Measurements from ENCODE around the gene TAP1. TPM values are rescaled to one million over a fixed set of nuclear protein-coding genes. Genes with fewer than 3 reads are reported as not detected.
A peak's percentile ranks its signal among the peaks of the same experiment; 100 is the strongest.

The TAP1 gene
- total and polyA plus RNA-seq, 4 experiments from 2014 or later, result 136 to 324 (median 220) TPM

- H3K27me3 Mint-ChIP-seq, result no peaks in the 10 kb centered on the region
- no peak overlapping the region for H3K27ac ChIP-seq (ENCODE audit: low read depth, low read length)
- H3K27ac Mint-ChIP-seq, result peak overlapping the region in 6 of 7 donors; percentile 5 to 75 (median 16)
- H3K4me1 Mint-ChIP-seq, result peaks cover 26 to 40% (median 29%) of the 10 kb centered on the region in 4 donors
- ChIA-PET CTCF (ENCODE audit: partially characterized antibody) (interaction anchor here (0.7 to 0.9 kb wide), 2 partner anchors 22 to 37 kb away, joined by 3 read pairs; partner anchors contain the start of gene TAP1), POLR2A (ENCODE audit: partially characterized antibody) (interaction anchor here (0.6 to 1.8 kb wide), 4 partner anchors 14 to 865 kb away, joined by 3 to 7 read pairs (median 5); partner anchors contain the start of genes PSMB9 and TAP1)
- intact Hi-C loops (cut with micrococcal nuclease), result no loop called here
- no peak overlapping the region for H3K4me3 Mint-ChIP-seq
- H3K4me3 ChIP-seq (ENCODE audit: low read length in 2 of 2), result no peak overlapping the region
- H3K27me3 ChIP-seq (ENCODE audit: insufficient read depth, low read length), result no peaks in the 10 kb centered on the region
- H3K36me3 Mint-ChIP-seq, result peaks cover 77 to 87% of the 10 kb centered on the region in 2 donors
- peaks cover 62% of the 10 kb centered on the region for H3K36me3 ChIP-seq (ENCODE audit: insufficient read depth, low read length)
- H3K9me3 Mint-ChIP-seq, result no peaks in the 10 kb centered on the region
- no peak for DNase-seq
- H3K9me3 ChIP-seq (ENCODE audit: control insufficient read depth in 1 of 2, low read length in 2 of 2), result no peaks in the 10 kb centered on the region
- peaks cover 21% of the 10 kb centered on the region for H3K4me1 ChIP-seq (ENCODE audit: insufficient read depth, low read length)
Observed at GRCh38 chr6:32830936-32831335, 22.6 kb downstream of the TAP1 start.

- H3K9me3 ChIP-seq (ENCODE audit: control insufficient read depth in 1 of 2, low read length in 2 of 2), result no peaks in the 10 kb centered on the region
- Mint-ChIP-seq H3K27me3 (no peaks in the 10 kb centered on the region), H3K36me3 (peaks cover 68 to 79% of the 10 kb centered on the region in 2 donors), H3K9me3 (no peaks in the 10 kb centered on the region), H3K4me1 (peaks cover 17 to 31% (median 24%) of the 10 kb centered on the region in 4 donors), H3K4me3 (no peak overlapping the region), H3K27ac (peak overlapping the region in 2 of 7 donors; percentile 42 to 57)
- H3K4me1 ChIP-seq (ENCODE audit: insufficient read depth, low read length), result peaks cover 16% of the 10 kb centered on the region
- H3K27ac ChIP-seq (ENCODE audit: low read depth, low read length), result no peak overlapping the region
- no peaks in the 10 kb centered on the region for H3K27me3 ChIP-seq (ENCODE audit: insufficient read depth, low read length)
- intact Hi-C loops (cut with micrococcal nuclease), result no loop called here
- no peak for DNase-seq
- CTCF ChIA-PET (ENCODE audit: partially characterized antibody), result interaction anchor here (5.1 kb wide), 1 partner anchor 38 kb away, joined by 55 read pairs; no protein-coding TSS in a partner anchor
- peaks cover 53% of the 10 kb centered on the region for H3K36me3 ChIP-seq (ENCODE audit: insufficient read depth, low read length)
- POLR2A ChIA-PET (ENCODE audit: partially characterized antibody), result interaction anchor here (1.8 to 3.3 kb wide), 2 partner anchors 8 to 24 kb away, joined by 6 to 20 read pairs; partner anchors contain the start of genes PSMB9, TAP1 and TAP2
- no peak overlapping the region for H3K4me3 ChIP-seq (ENCODE audit: low read length in 2 of 2)
Observed at GRCh38 chr6:32830017-32830416, 23.5 kb downstream of the TAP1 start.

GRCh38 chr6:32829495-32829894, 24.0 kb downstream of the TAP1 start:
- intact Hi-C loops (cut with micrococcal nuclease), result no loop called here
- Histone ChIP-seq H3K4me3 (ENCODE audit: low read length in 2 of 2) (no peak overlapping the region), H3K27me3 (ENCODE audit: insufficient read depth, low read length) (no peaks in the 10 kb centered on the region), H3K27ac (ENCODE audit: low read depth, low read length) (no peak overlapping the region), H3K4me1 (ENCODE audit: insufficient read depth, low read length) (peaks cover 12% of the 10 kb centered on the region), H3K9me3 (ENCODE audit: control insufficient read depth in 1 of 2, low read length in 2 of 2) (no peaks in the 10 kb centered on the region), H3K36me3 (ENCODE audit: insufficient read depth, low read length) (peaks cover 48% of the 10 kb centered on the region)
- no peak overlapping the region for H3K4me3 Mint-ChIP-seq
- H3K27me3 Mint-ChIP-seq, result no peaks in the 10 kb centered on the region
- no peak overlapping the region for H3K27ac Mint-ChIP-seq
- H3K9me3 Mint-ChIP-seq, result no peaks in the 10 kb centered on the region
- no peak for DNase-seq
- H3K36me3 Mint-ChIP-seq, result peaks cover 63 to 74% of the 10 kb centered on the region in 2 donors
- CTCF ChIA-PET (ENCODE audit: partially characterized antibody), result interaction anchor here (1.3 to 5.1 kb wide), 2 partner anchors 24 to 39 kb away, joined by 3 to 55 read pairs; partner anchors contain the start of gene TAP1
- H3K4me1 Mint-ChIP-seq, result peaks cover 12 to 26% (median 21%) of the 10 kb centered on the region in 4 donors
- POLR2A ChIA-PET (ENCODE audit: partially characterized antibody), result interaction anchor here (1.8 to 3.3 kb wide), 2 partner anchors 9 to 24 kb away, joined by 6 to 20 read pairs; partner anchors contain the start of genes PSMB9, TAP1 and TAP2

- intact Hi-C loops (cut with micrococcal nuclease), result no loop called here
- peaks cover 39 to 50% of the 10 kb centered on the region in 2 donors for H3K36me3 Mint-ChIP-seq
- H3K27ac ChIP-seq (ENCODE audit: low read depth, low read length), result no peak overlapping the region
Observed at GRCh38 chr6:32827025-32827424, 26.5 kb downstream of the TAP1 start.

GRCh38 chr6:32825966-32826365, 27.5 kb downstream of the TAP1 start:
- Mint-ChIP-seq H3K4me3 (no peak overlapping the region), H3K4me1 (peaks cover 0 to 4% (median 0%) of the 10 kb centered on the region in 4 donors), H3K27ac (peak overlapping the region in 1 of 7 donors; percentile 13), H3K9me3 (no peaks in the 10 kb centered on the region), H3K36me3 (peaks cover 29 to 39% of the 10 kb centered on the region in 2 donors), H3K27me3 (no peaks in the 10 kb centered on the region)
- ChIA-PET CTCF (ENCODE audit: partially characterized antibody) (interaction anchor here (0.6 to 5.1 kb wide), 5 partner anchors 12 to 117 kb away, joined by 3 to 55 read pairs (median 3); partner anchors contain the start of gene TAP2), POLR2A (ENCODE audit: partially characterized antibody) (interaction anchor here (0.7 to 3.7 kb wide), 3 partner anchors 12 to 42 kb away, joined by 4 to 16 read pairs (median 8); partner anchors contain the start of gene TAP2)
- H3K4me1 ChIP-seq (ENCODE audit: insufficient read depth, low read length), result no peaks in the 10 kb centered on the region
- DNase-seq, result no peak
- H3K9me3 ChIP-seq (ENCODE audit: control insufficient read depth in 1 of 2, low read length in 2 of 2), result no peaks in the 10 kb centered on the region
- no peaks in the 10 kb centered on the region for H3K27me3 ChIP-seq (ENCODE audit: insufficient read depth, low read length)
- intact Hi-C loops (cut with micrococcal nuclease), result loop anchor here (1.0 kb wide), 1 partner anchor 42 kb away; no protein-coding TSS in a partner anchor
- peaks cover 22% of the 10 kb centered on the region for H3K36me3 ChIP-seq (ENCODE audit: insufficient read depth, low read length)
- H3K27ac ChIP-seq (ENCODE audit: low read depth, low read length), result no peak overlapping the region
- H3K4me3 ChIP-seq (ENCODE audit: low read length in 2 of 2), result no peak overlapping the region

More at GRCh38 chr6:32827025-32827424, 26.5 kb downstream of the TAP1 start:
- Histone ChIP-seq H3K9me3 (ENCODE audit: control insufficient read depth in 1 of 2, low read length in 2 of 2) (no peaks in the 10 kb centered on the region), H3K4me1 (ENCODE audit: insufficient read depth, low read length) (no peaks in the 10 kb centered on the region), H3K4me3 (ENCODE audit: low read length in 2 of 2) (no peak overlapping the region), H3K27me3 (ENCODE audit: insufficient read depth, low read length) (no peaks in the 10 kb centered on the region), H3K36me3 (ENCODE audit: insufficient read depth, low read length) (peaks cover 32% of the 10 kb centered on the region)
- ChIA-PET POLR2A (ENCODE audit: partially characterized antibody) (interaction anchor here (0.6 to 3.7 kb wide), 7 partner anchors 11 to 401 kb away, joined by 3 to 20 read pairs (median 7); partner anchors contain the start of genes PSMB8, PSMB9, TAP1 and TAP2), CTCF (ENCODE audit: partially characterized antibody) (interaction anchor here (1.1 to 5.1 kb wide), 3 partner anchors 11 to 158 kb away, joined by 5 to 55 read pairs (median 34); partner anchors contain the start of gene TAP2)
- Mint-ChIP-seq H3K27ac (peak overlapping the region in 2 of 7 donors; percentile 12 to 78), H3K27me3 (no peaks in the 10 kb centered on the region), H3K4me1 (peaks cover 0 to 7% (median 5%) of the 10 kb centered on the region in 4 donors), H3K4me3 (no peak overlapping the region), H3K9me3 (no peaks in the 10 kb centered on the region)
- no peak for DNase-seq

GRCh38 chr6:32819729-32820128, 33.8 kb downstream of the TAP1 start:
- Mint-ChIP-seq H3K27me3 (no peaks in the 10 kb centered on the region), H3K36me3 (no peaks in the 10 kb centered on the region), H3K4me3 (no peak overlapping the region), H3K4me1 (no peaks in the 10 kb centered on the region), H3K9me3 (no peaks in the 10 kb centered on the region), H3K27ac (peak overlapping the region in 2 of 7 donors; percentile 7 to 48)
- Histone ChIP-seq H3K4me3 (ENCODE audit: low read length in 2 of 2) (no peak overlapping the region), H3K27ac (ENCODE audit: low read depth, low read length) (no peak overlapping the region), H3K9me3 (ENCODE audit: control insufficient read depth in 1 of 2, low read length in 2 of 2) (no peaks in the 10 kb centered on the region), H3K36me3 (ENCODE audit: insufficient read depth, low read length) (no peaks in the 10 kb centered on the region), H3K4me1 (ENCODE audit: insufficient read depth, low read length) (no peaks in the 10 kb centered on the region), H3K27me3 (ENCODE audit: insufficient read depth, low read length) (no peaks in the 10 kb centered on the region)
- POLR2A ChIA-PET (ENCODE audit: partially characterized antibody), result no interaction called here
- intact Hi-C loops (cut with micrococcal nuclease), result no loop called here
- DNase-seq, result no peak
- CTCF ChIA-PET (ENCODE audit: partially characterized antibody), result interaction anchor here (0.8 to 1.8 kb wide), 3 partner anchors 22 to 407 kb away, joined by 3 to 4 read pairs (median 3); no protein-coding TSS in a partner anchor

- no peak overlapping the region for H3K27ac ChIP-seq (ENCODE audit: low read depth, low read length)
- no peaks in the 10 kb centered on the region for H3K9me3 ChIP-seq (ENCODE audit: control insufficient read depth in 1 of 2, low read length in 2 of 2)
- no peaks in the 10 kb centered on the region for H3K4me1 ChIP-seq (ENCODE audit: insufficient read depth, low read length)
- CTCF ChIA-PET (ENCODE audit: partially characterized antibody), result no interaction called here
- H3K27me3 ChIP-seq (ENCODE audit: insufficient read depth, low read length), result no peaks in the 10 kb centered on the region
- Mint-ChIP-seq H3K27ac (peak overlapping the region in 1 of 7 donors; percentile 70), H3K36me3 (peaks cover 0 to 5% of the 10 kb centered on the region in 2 donors), H3K4me3 (no peak overlapping the region), H3K9me3 (no peaks in the 10 kb centered on the region), H3K4me1 (no peaks in the 10 kb centered on the region), H3K27me3 (no peaks in the 10 kb centered on the region)
- intact Hi-C loops (cut with micrococcal nuclease), result no loop called here
- POLR2A ChIA-PET (ENCODE audit: partially characterized antibody), result no interaction called here
- no peak for DNase-seq
- H3K36me3 ChIP-seq (ENCODE audit: insufficient read depth, low read length), result no peaks in the 10 kb centered on the region
- H3K4me3 ChIP-seq (ENCODE audit: low read length in 2 of 2), result no peak overlapping the region
Observed at GRCh38 chr6:32818867-32819266, 34.6 kb downstream of the TAP1 start.

Data from CD4-positive, alpha-beta memory T cell (primary cell).